H9 (cell line): Measurements from ENCODE around the gene NCLN. TPM values are rescaled to one million over a fixed set of nuclear protein-coding genes. Genes with fewer than 3 reads are reported as not detected.

Experiments used
- DNase-seq: peaks from one replicate; pipeline ENCODE4 v3.0.0-alpha.2; 2017
- H2AFZ ChIP-seq: one replicate; pipeline ENCODE4 v1.6.1; 2013; ENCODE audit warnings: mild to moderate bottlenecking, low read length, control low read depth, moderate library complexity
- H2AK5ac ChIP-seq: 2 replicates; pipeline ENCODE4 v1.6.1; 2013; ENCODE audit warnings: low read length, control low read depth, mixed read lengths; ENCODE audit not compliant: insufficient read length
- H2BK120ac ChIP-seq: one replicate; pipeline ENCODE4 v1.6.1; 2013; ENCODE audit warnings: low read depth, mild to moderate bottlenecking, low read length, control low read depth, inconsistent platforms; ENCODE audit not compliant: poor library complexity, severe bottlenecking
- H2BK12ac ChIP-seq: 2 replicates; pipeline ENCODE4 v1.6.1; 2013; ENCODE audit warnings: low read length, control low read depth, mixed read lengths, low read depth; ENCODE audit not compliant: insufficient read length
- H2BK15ac ChIP-seq: 2 replicates; pipeline ENCODE4 v1.6.1; 2013; ENCODE audit warnings: low read depth, low read length, control low read depth
- H2BK20ac ChIP-seq: one replicate; pipeline ENCODE4 v1.6.1; 2013; ENCODE audit warnings: low read depth, mild to moderate bottlenecking, low read length, control low read depth, inconsistent platforms; ENCODE audit not compliant: poor library complexity, severe bottlenecking
- H2BK5ac ChIP-seq: 2 replicates; pipeline ENCODE4 v1.6.1; 2013; ENCODE audit warnings: low read length, control low read depth, mixed read lengths; ENCODE audit not compliant: insufficient read length
- H3K14ac ChIP-seq: 2 replicates; pipeline ENCODE4 v1.6.1; 2013; ENCODE audit warnings: low read length, control low read depth; ENCODE audit not compliant: insufficient read depth
- H3K18ac ChIP-seq: 2 replicates; pipeline ENCODE4 v1.6.1; 2013; ENCODE audit warnings: low read depth, mild to moderate bottlenecking, mixed read lengths, low read length, control low read depth; ENCODE audit not compliant: insufficient read length
- H3K23ac ChIP-seq: 2 replicates; pipeline ENCODE4 v1.6.1; 2013; ENCODE audit warnings: low read length, control low read depth, mixed read lengths, low read depth; ENCODE audit not compliant: insufficient read length
- H3K23me2 ChIP-seq: 2 replicates; pipeline ENCODE4 v1.6.1; 2013; ENCODE audit warnings: low read depth, mild to moderate bottlenecking, mixed read lengths, low read length, control low read depth; ENCODE audit not compliant: insufficient read length, poor library complexity, severe bottlenecking
- H3K27ac ChIP-seq: 2 replicates; pipeline ENCODE4 v1.5.1; 2013; ENCODE audit warnings: low read length, control low read depth, mixed read lengths, low read depth; ENCODE audit not compliant: insufficient read length
- H3K27me3 ChIP-seq: 2 replicates; pipeline ENCODE4 v1.6.1; 2013; ENCODE audit warnings: low read length, control low read depth, inconsistent platforms; ENCODE audit not compliant: insufficient read depth
- H3K4ac ChIP-seq: 2 replicates; pipeline ENCODE4 v1.6.1; 2013; ENCODE audit warnings: low read depth, mild to moderate bottlenecking, control low read depth, inconsistent platforms, low read length, moderate library complexity
- H3K4me1 ChIP-seq: 2 replicates; pipeline ENCODE4 v1.6.1; 2013; ENCODE audit warnings: low read length, control low read depth, inconsistent platforms; ENCODE audit not compliant: insufficient read depth
- H3K4me2 ChIP-seq: 2 replicates; pipeline ENCODE4 v1.6.1; 2013; ENCODE audit warnings: low read length, control low read depth, mixed read lengths; ENCODE audit not compliant: insufficient read length, insufficient read depth
- H3K56ac ChIP-seq: 2 replicates; pipeline ENCODE4 v1.6.1; 2013; ENCODE audit warnings: low read depth, mild to moderate bottlenecking, mixed read lengths, low read length, control low read depth; ENCODE audit not compliant: insufficient read length
- H3K79me1 ChIP-seq: 2 replicates; pipeline ENCODE4 v1.6.1; 2013; ENCODE audit warnings: low read depth, mild to moderate bottlenecking, moderate library complexity, low read length, control low read depth, inconsistent platforms; ENCODE audit not compliant: insufficient read depth, poor library complexity, severe bottlenecking
- H3K79me2 ChIP-seq: 2 replicates; pipeline ENCODE4 v1.6.1; 2013; ENCODE audit warnings: low read length, control low read depth, inconsistent platforms; ENCODE audit not compliant: insufficient read depth
- H3K9ac ChIP-seq: 2 replicates; pipeline ENCODE4 v1.6.1; 2013; ENCODE audit warnings: low read length, control low read depth, mixed read lengths; ENCODE audit not compliant: insufficient read length; ENCODE audit errors: extremely low read depth
- H3K9me3 ChIP-seq: one replicate; pipeline ENCODE4 v1.6.1; 2013; ENCODE audit warnings: low read depth, low read length, inconsistent platforms; ENCODE audit not compliant: control insufficient read depth
- H3T11ph ChIP-seq: one replicate; pipeline ENCODE4 v1.6.1; 2013; ENCODE audit warnings: mild to moderate bottlenecking, low read length, control low read depth, inconsistent platforms
- H4K20me1 ChIP-seq: one replicate; pipeline ENCODE4 v1.6.1; 2013; ENCODE audit not compliant: control insufficient read depth, insufficient read length, insufficient read depth
- H4K5ac ChIP-seq: 2 replicates; pipeline ENCODE4 v1.6.1; 2013; ENCODE audit warnings: low read depth, mild to moderate bottlenecking, mixed read lengths, low read length, control low read depth; ENCODE audit not compliant: insufficient read length
- H4K8ac ChIP-seq: replicated peaks from 2 replicates; pipeline ENCODE4 v1.6.1; 2013; ENCODE audit warnings: low read length, control low read depth, mixed read lengths, low read depth; ENCODE audit not compliant: insufficient read length
- H4K91ac ChIP-seq: 2 replicates; pipeline ENCODE4 v1.6.1; 2013; ENCODE audit warnings: low read depth, mild to moderate bottlenecking, moderate library complexity, mixed read lengths, low read length, control low read depth; ENCODE audit not compliant: insufficient read length
- H3K27ac Mint-ChIP-seq, 3 experiments: 2 replicates in 2 of 3; 3 replicates in 1 of 3; pipeline ENCODE4 v1.8.0; 2020 to 2021; ENCODE audit warnings: mixed read lengths in 3 of 3, mild to moderate bottlenecking in 1 of 3, moderate library complexity in 1 of 3
- H3K27me3 Mint-ChIP-seq: 2 replicates; pipeline ENCODE4 v1.8.0; 2021; ENCODE audit warnings: low read depth, mild to moderate bottlenecking, moderate library complexity, mixed read lengths
- H3K36me3 Mint-ChIP-seq, 3 experiments: 2 replicates in 2 of 3; 3 replicates in 1 of 3; pipeline ENCODE4 v1.8.0; 2020 to 2021; ENCODE audit warnings: low read depth in 3 of 3, mixed read lengths in 3 of 3; ENCODE audit not compliant: insufficient read depth in 1 of 3
- H3K4me1 Mint-ChIP-seq, 2 experiments: 2 replicates each; pipeline ENCODE4 v1.8.0; 2020; ENCODE audit warnings: mixed read lengths in 2 of 2
- H3K4me3 Mint-ChIP-seq, 2 experiments: 2 replicates in 1 of 2; 3 replicates in 1 of 2; pipeline ENCODE4 v1.8.0; 2020 to 2021; ENCODE audit warnings: mild to moderate bottlenecking in 2 of 2, mixed read lengths in 2 of 2, moderate library complexity in 1 of 2
- H3K9me3 Mint-ChIP-seq, 2 experiments: 2 replicates in 1 of 2; 3 replicates in 1 of 2; pipeline ENCODE4 v1.8.0; 2020; ENCODE audit warnings: mild to moderate bottlenecking in 2 of 2, mixed read lengths in 2 of 2, moderate library complexity in 1 of 2
- CTCF ChIP-seq: fragments of 200-600 bp; sonication (generic); conservative IDR thresholded peaks from 3 replicates; pipeline ENCODE4 v1.8.0; 2021; ENCODE audit warnings: antibody characterized with exemption, mild to moderate bottlenecking
- WGBS: extraction: QIAGEN DNeasy Blood & Tissue Kit; methylation state at CpG from one replicate; pipeline ENCODE4 v1.1.7; 2013; ENCODE audit warnings: missing lambda C conversion rate, low lambda C conversion rate, mixed read lengths; ENCODE audit not compliant: insufficient read length; ENCODE audit errors: extremely low coverage; 5-methylcytosine and 5-hydroxymethylcytosine counted together
- total RNA-seq: library from RNA; stranded (reverse); gene quantifications from 2 replicates; pipeline ENCODE4 v1.2.1, GENCODE V29; 2021

Gene NCLN
- total RNA-seq, 1 experiment from 2014 or later, result 94.8 TPM

- Histone ChIP-seq H3K18ac (no peak overlapping the region), H3K56ac (no peak overlapping the region), H2BK20ac (no peak overlapping the region), H4K20me1 (no peaks in the 10 kb centered on the region), H3K9ac (no peak overlapping the region), H3K79me1 (peaks cover 6% of the 10 kb centered on the region), H3K23me2 (no peaks in the 10 kb centered on the region), H3T11ph (no peak overlapping the region), H4K91ac (no peak overlapping the region), H3K27me3 (no peaks in the 10 kb centered on the region), H3K4me2 (no peak overlapping the region), H2BK5ac (no peak overlapping the region), H2BK15ac (no peak overlapping the region), H4K5ac (no peak overlapping the region), H3K4me1 (no peaks in the 10 kb centered on the region), H3K14ac (no peak overlapping the region), H2AK5ac (no peak overlapping the region), H3K79me2 (peaks cover 5% of the 10 kb centered on the region; the same call in 1 of the 2 replicates), H2AFZ (no peak overlapping the region), H3K4ac (no peak overlapping the region), H4K8ac (no peak overlapping the region), H3K9me3 (no peaks in the 10 kb centered on the region), H2BK12ac (no peak overlapping the region), H3K23ac (no peak overlapping the region), H2BK120ac (no peak overlapping the region), H3K27ac (no peak overlapping the region)
- no peaks in the 10 kb centered on the region for H3K27me3 Mint-ChIP-seq
- no peak overlapping the region for H3K4me3 Mint-ChIP-seq
- no CpG with 5 or more reads among the region's 17 CpGs for WGBS
- no peak for DNase-seq
- H3K36me3 Mint-ChIP-seq, result peaks cover 5 to 25% (median 22%) of the 10 kb centered on the region in 3 experiments; a peak in 6 of 7 replicates
- no peak overlapping the region; a peak in 1 of 7 replicates for H3K27ac Mint-ChIP-seq
- H3K4me1 Mint-ChIP-seq, result peaks cover 0 to 2% of the 10 kb centered on the region in 2 experiments; a peak in 1 of 4 replicates
- no peaks in the 10 kb centered on the region for H3K9me3 Mint-ChIP-seq
- TF ChIP-seq CTCF, result no peak
Observed at GRCh38 chr19:3194106-3195087, 8.7 kb downstream of the NCLN start.
